NCI-H146 treated with DMSO at 0.1 percent for 48 hours (cell line): ENCODE measurements around the gene ACSF2.
A peak's percentile ranks its signal among the peaks of the same experiment; 100 is the strongest.
"Not testable (repeated sequence)": the region's sequence is repeated elsewhere in the genome, so short reads cannot be mapped to it uniquely, and the experiment has no call there.

ENCODE experiments used
- DNase-seq: peaks from one replicate; lab custom pipeline; 2025; ENCODE audit not compliant: unreplicated experiment; lab: John Stamatoyannopoulos, UW

ACSF2 gene

GRCh38 chr17:50425682-50426471 lies at the start of gene ACSF2:
Gene ACSF2, plus strand, starts transcription at chr17:50426218. Its CDS starts 44 bp downstream, at chr17:50426262.
- peak; percentile 16 for DNase-seq

- no peak for DNase-seq
Observed at GRCh38 chr17:50379351-50380132, 46.5 kb upstream of the ACSF2 start.

DNA sequence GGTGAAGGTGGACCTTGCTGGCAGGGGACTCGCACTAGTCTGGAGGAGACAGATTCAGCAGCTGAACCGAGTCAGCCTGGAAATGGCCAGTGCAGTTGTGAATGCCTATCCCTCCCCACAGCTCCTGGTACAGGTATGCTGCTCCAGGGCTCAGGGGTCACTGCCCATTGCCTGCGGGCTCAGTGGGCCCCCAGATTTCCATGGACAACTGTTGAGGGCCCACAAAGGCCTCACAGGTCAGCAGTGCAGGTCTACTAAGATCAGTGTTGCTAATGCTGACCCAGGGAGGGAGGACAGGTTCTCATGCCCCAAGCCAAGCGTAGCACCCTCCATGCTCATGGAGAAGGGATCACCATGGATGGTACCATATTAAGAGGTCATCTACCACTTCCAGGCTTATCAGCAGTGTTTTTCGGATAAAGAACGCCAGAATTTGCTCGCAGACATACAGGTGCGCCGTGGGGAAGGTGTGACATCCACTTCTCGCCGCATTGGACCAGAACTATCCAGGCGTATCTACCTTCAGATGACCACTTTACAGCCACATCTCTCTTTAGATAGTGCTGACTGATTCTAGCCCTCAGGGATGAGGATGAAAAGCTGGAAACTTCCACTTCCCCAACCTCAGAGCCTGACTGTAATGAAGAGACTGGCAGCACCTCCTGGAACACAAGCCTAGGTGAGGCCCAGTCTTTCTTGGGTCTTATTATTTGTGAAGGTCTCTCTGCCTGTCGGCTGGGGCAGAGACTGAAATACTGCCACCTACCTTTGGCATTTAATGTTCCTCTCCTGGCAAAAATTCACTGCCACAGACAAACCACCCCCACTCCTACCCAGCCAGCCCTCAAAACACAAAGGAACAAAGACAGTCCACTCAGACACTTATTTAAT lies 45.4 kb upstream of the ACSF2 start:
- no peak for DNase-seq

DNA sequence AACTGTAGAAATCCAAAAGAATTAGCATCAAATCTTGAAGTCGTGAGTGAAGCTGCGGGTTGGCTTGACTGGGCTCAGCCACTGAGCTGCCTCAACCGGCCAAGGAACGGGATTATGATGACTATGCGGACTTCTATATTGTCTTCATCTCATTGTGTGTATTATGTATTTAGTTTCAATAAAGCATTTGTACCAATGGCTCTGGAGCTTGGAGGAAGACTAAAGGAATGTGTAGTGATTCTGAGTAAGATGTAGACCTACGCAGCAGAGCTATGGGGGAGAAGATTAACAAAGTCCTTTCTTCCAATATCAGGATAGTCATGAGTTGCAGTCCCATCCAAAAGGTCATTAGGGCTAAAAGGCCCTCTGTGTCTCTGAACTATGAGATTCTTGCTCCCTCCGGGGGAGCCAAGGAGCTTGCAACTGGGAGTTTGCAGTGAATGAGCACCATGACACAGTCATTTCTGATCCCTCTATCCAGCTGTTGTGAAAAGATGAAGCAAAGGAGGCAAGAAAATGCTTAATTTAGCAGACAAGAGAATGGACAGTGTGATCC lies 44.7 kb upstream of the ACSF2 start:
- no peak for DNase-seq

DNA sequence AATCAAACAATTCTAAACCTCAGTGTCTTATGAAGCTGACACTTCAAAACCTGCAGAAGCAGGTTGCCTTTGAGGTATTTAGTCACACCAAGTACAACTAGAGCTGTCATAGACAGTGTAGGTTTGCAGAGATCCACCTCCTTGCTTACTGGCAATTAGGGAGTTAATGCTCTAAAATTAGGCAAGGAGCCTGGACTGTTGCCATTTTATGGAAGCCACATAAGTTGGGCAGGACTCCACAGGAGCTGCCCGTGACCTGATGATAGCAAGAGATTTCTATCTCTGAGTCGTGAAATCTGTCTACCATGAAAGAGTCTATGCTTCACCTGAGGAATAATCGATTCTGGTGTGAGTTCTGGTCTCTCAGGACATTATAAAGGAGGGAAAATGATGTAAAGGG lies 44.1 kb upstream of the ACSF2 start:
- no peak for DNase-seq

DNA sequence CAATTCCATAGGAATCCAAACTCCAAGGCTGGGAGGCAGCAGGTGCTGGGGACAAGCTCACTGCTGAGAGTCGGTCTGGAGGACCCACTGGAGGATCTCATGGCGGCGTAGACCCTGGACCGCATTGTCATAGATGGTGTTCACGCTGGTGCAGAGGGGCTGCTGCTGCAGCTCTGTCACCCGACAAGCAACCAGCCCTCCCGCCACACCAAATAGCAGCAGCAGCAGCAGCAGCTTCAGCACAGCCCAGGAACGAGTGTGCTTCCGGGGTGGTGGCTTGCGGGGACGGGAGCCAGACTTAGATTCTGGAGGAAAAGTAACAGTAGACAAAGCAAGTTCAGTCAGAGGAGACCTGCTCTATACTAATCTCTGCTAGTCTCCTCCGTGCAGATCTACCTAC lies 43.1 kb upstream of the ACSF2 start:
- no peak for DNase-seq

- no peak for DNase-seq
Observed at GRCh38 chr17:50386510-50386909, 39.5 kb upstream of the ACSF2 start.

DNA sequence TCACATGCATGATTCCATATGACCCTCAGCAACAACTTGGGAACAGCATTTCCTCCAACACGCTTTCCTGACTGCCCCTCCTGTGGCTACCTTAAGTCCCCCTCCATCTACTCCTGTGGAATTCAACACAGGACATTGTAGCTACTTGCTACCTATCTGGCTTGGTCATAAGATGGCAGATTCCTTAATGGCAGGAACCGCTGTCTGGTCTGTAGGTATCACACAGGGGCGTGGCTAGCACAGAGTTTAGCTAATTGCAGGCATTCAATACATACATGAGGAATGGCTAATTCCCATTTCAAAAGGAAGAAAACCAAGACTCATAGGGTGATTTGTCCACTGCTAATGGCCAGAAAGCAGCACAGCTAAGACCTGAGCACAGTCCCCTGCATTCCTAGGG lies 37.3 kb upstream of the ACSF2 start:
- DNase-seq: no peak

DNA sequence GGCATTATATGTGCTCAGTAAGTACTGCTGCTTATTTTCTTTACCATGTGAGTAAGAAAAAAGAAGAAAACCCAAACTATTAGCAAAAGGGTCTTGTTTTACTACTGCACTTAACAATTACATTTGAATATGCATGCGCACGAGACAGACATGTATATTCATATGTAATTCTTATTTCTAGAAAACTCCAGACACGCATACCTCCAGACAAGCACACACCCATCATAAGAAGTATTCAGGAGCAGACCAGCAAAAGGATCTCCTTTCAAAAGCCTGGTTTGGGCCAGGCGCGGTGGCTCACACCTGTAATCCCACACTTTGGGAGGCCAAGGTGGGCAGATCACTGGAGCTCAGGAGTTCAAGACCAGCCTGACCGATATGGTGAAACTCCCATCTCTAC lies 36.5 kb upstream of the ACSF2 start:
- DNase-seq: no peak

DNA sequence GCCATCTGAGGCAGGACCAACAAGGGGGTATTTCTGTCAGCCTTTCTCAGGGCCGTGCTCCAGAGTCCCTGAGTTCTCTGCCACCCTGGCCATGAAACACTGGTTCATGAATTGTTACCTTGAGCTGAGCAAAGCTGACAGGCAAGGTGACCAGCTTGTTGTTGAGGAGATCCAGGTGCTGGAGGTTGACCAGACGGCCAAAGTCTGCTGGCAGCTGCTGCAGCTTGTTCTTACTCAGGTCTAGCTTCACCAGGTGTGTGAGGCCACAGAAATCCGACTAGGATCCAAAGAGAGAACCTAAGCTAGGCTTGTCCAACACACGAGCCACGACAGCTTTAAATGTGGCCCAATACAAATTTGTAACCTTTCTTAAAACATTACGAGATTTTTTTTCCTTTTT lies 33.4 kb upstream of the ACSF2 start:
- no peak for DNase-seq

DNA sequence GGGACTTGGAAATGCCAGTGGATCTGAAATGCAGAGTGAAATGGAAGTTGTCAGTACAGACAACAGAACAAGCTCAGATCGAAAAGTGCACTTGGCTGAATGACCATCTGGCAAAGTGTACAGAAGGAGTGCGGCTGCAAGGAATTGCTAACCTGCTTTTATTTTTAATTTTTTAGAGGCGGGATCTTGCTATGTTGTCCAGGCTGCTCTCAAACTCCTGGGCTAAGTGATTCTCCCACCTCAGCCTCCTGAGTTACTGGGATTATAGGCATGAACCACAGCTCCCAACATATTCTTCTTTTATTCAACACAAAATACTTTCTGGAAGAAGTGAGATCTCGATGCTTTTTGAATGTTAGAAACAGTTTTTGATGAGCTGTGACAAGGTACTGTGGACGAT lies 32.3 kb upstream of the ACSF2 start:
- no peak for DNase-seq

- DNase-seq: no peak
Observed at GRCh38 chr17:50394711-50395110, 31.3 kb upstream of the ACSF2 start.

- DNase-seq: no peak
Observed at GRCh38 chr17:50396261-50397110, 29.5 kb upstream of the ACSF2 start.

GRCh38 chr17:50397111-50397918 lies 28.7 kb upstream of the ACSF2 start, which contains the start of gene LRRC59:
Gene LRRC59, minus strand, starts transcription at chr17:50397523. Its CDS starts 206 bp downstream, at chr17:50397317.
- peak; percentile 46 for DNase-seq

GRCh38 chr17:50397919-50398285 lies 28.1 kb upstream of the ACSF2 start:
- DNase-seq: no peak

GRCh38 chr17:50398672-50399071 lies 27.3 kb upstream of the ACSF2 start:
- not testable (repeated sequence) for DNase-seq

GRCh38 chr17:50399591-50399990 lies 26.4 kb upstream of the ACSF2 start:
- not testable (repeated sequence) for DNase-seq

GRCh38 chr17:50405351-50405750 lies 20.7 kb upstream of the ACSF2 start:
- DNase-seq: not testable (repeated sequence)

- no peak for DNase-seq
Observed at GRCh38 chr17:50406578-50406977, 19.4 kb upstream of the ACSF2 start.
